ENCODE data around the gene GNG7.

DNA sequence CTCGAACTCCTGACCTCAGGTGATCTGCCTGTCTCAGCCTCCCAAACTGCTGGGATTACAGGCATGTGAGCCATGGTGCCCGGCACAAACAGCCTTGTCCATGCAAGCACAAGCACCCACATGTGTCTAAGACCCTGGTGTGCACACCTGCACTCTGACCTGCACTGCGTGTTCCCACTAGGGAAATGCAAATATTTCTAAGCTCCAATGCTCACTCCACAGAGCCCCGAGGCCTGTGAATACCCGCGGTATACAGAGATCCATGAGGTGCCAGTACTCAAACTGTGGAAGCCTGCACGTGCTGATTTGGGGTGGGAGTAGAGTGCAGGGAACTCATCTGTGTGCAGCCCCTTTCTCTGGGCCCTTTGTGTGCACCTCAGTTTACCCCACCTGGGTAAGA lies 211.8 kb downstream of the GNG7 start:
- TF ChIP-seq RELA (CRISPR knock-in tag; IDR thresholded peaks at IDR 0.05; ENCODE audit: borderline replicate concordance) (no peak), ETV6 (CRISPR knock-in tag; IDR thresholded peaks at IDR 0.05) (no peak)
- TF ChIP-seq, protein P1, sequence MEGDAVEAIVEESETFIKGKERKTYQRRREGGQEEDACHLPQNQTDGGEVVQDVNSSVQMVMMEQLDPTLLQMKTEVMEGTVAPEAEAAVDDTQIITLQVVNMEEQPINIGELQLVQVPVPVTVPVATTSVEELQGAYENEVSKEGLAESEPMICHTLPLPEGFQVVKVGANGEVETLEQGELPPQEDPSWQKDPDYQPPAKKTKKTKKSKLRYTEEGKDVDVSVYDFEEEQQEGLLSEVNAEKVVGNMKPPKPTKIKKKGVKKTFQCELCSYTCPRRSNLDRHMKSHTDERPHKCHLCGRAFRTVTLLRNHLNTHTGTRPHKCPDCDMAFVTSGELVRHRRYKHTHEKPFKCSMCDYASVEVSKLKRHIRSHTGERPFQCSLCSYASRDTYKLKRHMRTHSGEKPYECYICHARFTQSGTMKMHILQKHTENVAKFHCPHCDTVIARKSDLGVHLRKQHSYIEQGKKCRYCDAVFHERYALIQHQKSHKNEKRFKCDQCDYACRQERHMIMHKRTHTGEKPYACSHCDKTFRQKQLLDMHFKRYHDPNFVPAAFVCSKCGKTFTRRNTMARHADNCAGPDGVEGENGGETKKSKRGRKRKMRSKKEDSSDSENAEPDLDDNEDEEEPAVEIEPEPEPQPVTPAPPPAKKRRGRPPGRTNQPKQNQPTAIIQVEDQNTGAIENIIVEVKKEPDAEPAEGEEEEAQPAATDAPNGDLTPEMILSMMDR (IDR thresholded peaks at IDR 0.05), result no peak
- TF ChIP-seq, protein P2, sequence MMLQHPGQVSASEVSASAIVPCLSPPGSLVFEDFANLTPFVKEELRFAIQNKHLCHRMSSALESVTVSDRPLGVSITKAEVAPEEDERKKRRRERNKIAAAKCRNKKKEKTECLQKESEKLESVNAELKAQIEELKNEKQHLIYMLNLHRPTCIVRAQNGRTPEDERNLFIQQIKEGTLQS (CRISPR knock-in tag; conservative IDR thresholded peaks at IDR 0.05), result no peak
- TF ChIP-seq, protein P3, sequence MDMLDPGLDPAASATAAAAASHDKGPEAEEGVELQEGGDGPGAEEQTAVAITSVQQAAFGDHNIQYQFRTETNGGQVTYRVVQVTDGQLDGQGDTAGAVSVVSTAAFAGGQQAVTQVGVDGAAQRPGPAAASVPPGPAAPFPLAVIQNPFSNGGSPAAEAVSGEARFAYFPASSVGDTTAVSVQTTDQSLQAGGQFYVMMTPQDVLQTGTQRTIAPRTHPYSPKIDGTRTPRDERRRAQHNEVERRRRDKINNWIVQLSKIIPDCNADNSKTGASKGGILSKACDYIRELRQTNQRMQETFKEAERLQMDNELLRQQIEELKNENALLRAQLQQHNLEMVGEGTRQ (CRISPR knock-in tag; IDR thresholded peaks at IDR 0.05), result no peak
- TF ChIP-seq, protein P4, sequence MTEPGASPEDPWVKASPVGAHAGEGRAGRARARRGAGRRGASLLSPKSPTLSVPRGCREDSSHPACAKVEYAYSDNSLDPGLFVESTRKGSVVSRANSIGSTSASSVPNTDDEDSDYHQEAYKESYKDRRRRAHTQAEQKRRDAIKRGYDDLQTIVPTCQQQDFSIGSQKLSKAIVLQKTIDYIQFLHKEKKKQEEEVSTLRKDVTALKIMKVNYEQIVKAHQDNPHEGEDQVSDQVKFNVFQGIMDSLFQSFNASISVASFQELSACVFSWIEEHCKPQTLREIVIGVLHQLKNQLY (CRISPR knock-in tag; IDR thresholded peaks at IDR 0.05), result no peak
- TF ChIP-seq, protein P5, sequence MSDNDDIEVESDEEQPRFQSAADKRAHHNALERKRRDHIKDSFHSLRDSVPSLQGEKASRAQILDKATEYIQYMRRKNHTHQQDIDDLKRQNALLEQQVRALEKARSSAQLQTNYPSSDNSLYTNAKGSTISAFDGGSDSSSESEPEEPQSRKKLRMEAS (CRISPR knock-in tag; IDR thresholded peaks at IDR 0.05), result no peak

All from WTC11 (cell line).